Tibial nerve (tissue), 4 donors: ENCODE results near the gene SPEM2. TPM values are rescaled to one million over a fixed set of nuclear protein-coding genes. Genes with fewer than 3 reads are reported as not detected.
A peak's percentile ranks its signal among the peaks of the same experiment; 100 is the strongest.

Source experiments
- DNase-seq, 2 donors: peaks; one replicate each; pipeline ENCODE4 v3.0.0-alpha.2; 2019; ENCODE audit warnings: low spot score in 2 of 2
- H3K27ac ChIP-seq, 4 donors: fragments of 200-600 bp; sonication (generic) in 3 of 4; one replicate each; pipeline ENCODE4 v1.5.1; 2017 to 2019; ENCODE audit warnings: mild to moderate bottlenecking in 1 of 4
- H3K27me3 ChIP-seq, 2 donors: fragments of 200-600 bp; sonication (generic) in 1 of 2; one replicate each; pipeline versions ENCODE4 v1.5.1 to v1.6.0; 2017 to 2019
- H3K36me3 ChIP-seq, 3 donors: fragments of 200-600 bp; sonication (generic); one replicate each; pipeline ENCODE4 v1.5.1; 2018 to 2019
- H3K4me1 ChIP-seq, 4 donors: fragments of 200-600 bp; sonication (generic) in 3 of 4; one replicate each; pipeline ENCODE4 v1.5.1; 2017 to 2019
- H3K4me3 ChIP-seq, 4 donors: fragments of 200-600 bp; sonication (generic) in 3 of 4; one replicate each; pipeline ENCODE4 v1.5.1; 2017 to 2019; ENCODE audit warnings: mild to moderate bottlenecking in 1 of 4, moderate library complexity in 1 of 4
- H3K9me3 ChIP-seq, 4 donors: fragments of 200-600 bp; sonication (generic) in 3 of 4; one replicate each; pipeline ENCODE4 v1.5.1; 2017 to 2019
- CTCF ChIP-seq, 5 experiments: fragments of 200-600 bp in 3 of 5; fragments of 450-650 bp in 2 of 5; sonication (generic) in 3 of 5; IDR thresholded peaks; one replicate each; pipeline ENCODE4 v1.5.1; 2016 to 2019; ENCODE audit warnings: antibody characterized with exemption in 5 of 5, mild to moderate bottlenecking in 3 of 5, moderate library complexity in 2 of 5
- EP300 ChIP-seq, 2 donors: sonication (generic); formaldehyde crosslinking; IDR thresholded peaks; one replicate each; pipeline ENCODE4 v1.6.1; 2017; ENCODE audit warnings: antibody characterized with exemption in 2 of 2, mild to moderate bottlenecking in 1 of 2
- POLR2A ChIP-seq, 2 donors: fragments of 450-650 bp; IDR thresholded peaks; one replicate each; pipeline ENCODE4 v1.6.1; 2017; ENCODE audit warnings: antibody characterized with exemption in 2 of 2, mild to moderate bottlenecking in 2 of 2, moderate library complexity in 2 of 2
- WGBS, 2 donors: methylation state at CpG; one replicate each; pipeline ENCODE4 v1.1.5; 2018; 5-methylcytosine and 5-hydroxymethylcytosine counted together
- total RNA-seq, 4 donors: library from RNA; depleted of rRNA; stranded (reverse); fragments of >200 nt; gene quantifications; one replicate each; pipeline ENCODE4 v1.1.0, GENCODE V29; 2016

The SPEM2 gene
- total RNA-seq, 4 donors from 2014 or later = not detected

GRCh38 chr17:7383371-7383741, 42.1 kb upstream of the SPEM2 start:
- no peak for TF ChIP-seq EP300 (IDR thresholded peaks at IDR 0.05)
- TF ChIP-seq CTCF (IDR thresholded peaks at IDR 0.05) = no peak
- no peak for TF ChIP-seq POLR2A (IDR thresholded peaks at IDR 0.05)
- peak overlapping the region; percentile 48 to 60 (median 52) for H3K4me3 ChIP-seq
- H3K27me3 ChIP-seq = peaks cover 0 to 47% of the 10 kb centered on the region in 2 donors
- WGBS, 2 donors = 63 to 84% methylated on average over 6 to 10 of the region's 11 CpGs
- peaks cover 0 to 40% (median 13%) of the 10 kb centered on the region in 4 donors for H3K4me1 ChIP-seq
- peak overlapping the region in 3 of 4 donors; percentile 55 to 86 (median 83) for H3K27ac ChIP-seq
- no peak for DNase-seq
- peaks cover 0 to 23% (median 0%) of the 10 kb centered on the region in 3 donors for H3K36me3 ChIP-seq
- no peaks in the 10 kb centered on the region for H3K9me3 ChIP-seq

- WGBS, 2 donors = 10 to 15% methylated on average over 26 to 32 of the region's 65 CpGs
- DNase-seq = no peak
These were observed 41.5 kb upstream of the SPEM2 start for GRCh38 chr17:7383742-7384488.

GRCh38 chr17:7384489-7385081, 40.8 kb upstream of the SPEM2 start:
- TF ChIP-seq POLR2A (IDR thresholded peaks at IDR 0.05) = no peak
- no peak for TF ChIP-seq EP300 (IDR thresholded peaks at IDR 0.05)
- no peak for TF ChIP-seq CTCF (IDR thresholded peaks at IDR 0.05)
- no peak for DNase-seq
- Histone ChIP-seq H3K27me3 (peaks cover 0 to 39% of the 10 kb centered on the region in 2 donors), H3K9me3 (no peaks in the 10 kb centered on the region), H3K36me3 (peaks cover 0 to 36% (median 0%) of the 10 kb centered on the region in 3 donors), H3K27ac (peak overlapping the region; percentile 55 to 86 (median 82)), H3K4me3 (peak overlapping the region in 3 of 4 donors; percentile 48 to 60 (median 52)), H3K4me1 (peaks cover 0 to 40% (median 13%) of the 10 kb centered on the region in 4 donors)
- 46 to 56% methylated on average over 16 to 20 of the region's 23 CpGs for WGBS, 2 donors

More at GRCh38 chr17:7383742-7384488, 41.5 kb upstream of the SPEM2 start:
- H3K9me3 ChIP-seq = no peaks in the 10 kb centered on the region
- peak overlapping the region; percentile 48 to 60 (median 52) for H3K4me3 ChIP-seq
- TF ChIP-seq CTCF (IDR thresholded peaks at IDR 0.05) (no peak), EP300 (IDR thresholded peaks at IDR 0.05) (peak in 1 of 2 donors; percentile 53), POLR2A (IDR thresholded peaks at IDR 0.05) (peak in 1 of 2 donors; percentile 23)
- peaks cover 0 to 40% (median 13%) of the 10 kb centered on the region in 4 donors for H3K4me1 ChIP-seq
- H3K27me3 ChIP-seq = peaks cover 0 to 44% of the 10 kb centered on the region in 2 donors
- peaks cover 0 to 29% (median 0%) of the 10 kb centered on the region in 3 donors for H3K36me3 ChIP-seq
- H3K27ac ChIP-seq = peak overlapping the region; percentile 55 to 86 (median 82)

GRCh38 chr17:7388856-7389255, 36.6 kb upstream of the SPEM2 start:
- Histone ChIP-seq H3K4me3 (no peak overlapping the region), H3K9me3 (no peaks in the 10 kb centered on the region), H3K27me3 (no peaks in the 10 kb centered on the region), H3K36me3 (peaks cover 0 to 70% (median 0%) of the 10 kb centered on the region in 3 donors), H3K4me1 (peaks cover 0 to 26% (median 14%) of the 10 kb centered on the region in 4 donors), H3K27ac (no peak overlapping the region)
- 94% methylated on average over 9 of the region's 10 CpGs; no CpG with 5 or more reads in 1 of the 2 donors for WGBS, 2 donors
- DNase-seq = no peak
- TF ChIP-seq CTCF (IDR thresholded peaks at IDR 0.05) = no peak
- no peak for TF ChIP-seq POLR2A (IDR thresholded peaks at IDR 0.05)
- TF ChIP-seq EP300 (IDR thresholded peaks at IDR 0.05) = no peak
